RWPE2 (cell line): Measurements from ENCODE around the gene BRCA2.
A peak's percentile ranks its signal among the peaks of the same experiment; 100 is the strongest.

Experiments
- ATAC-seq: fragments of 200-7000 bp; cut with Tn5 transposase; 3 replicates; pipeline ENCODE4 v1.9.1; 2021; ENCODE audit warnings: low read depth
- DNase-seq: peaks from one replicate; pipeline ENCODE4 v3.0.0-alpha.2; 2020; ENCODE audit warnings: low spot score
- H3K27ac ChIP-seq: fragments of 450-650 bp; 2 replicates; pipeline ENCODE4 v1.5.1; 2017; ENCODE audit warnings: mild to moderate bottlenecking; ENCODE audit not compliant: poor library complexity, severe bottlenecking
- H3K27me3 ChIP-seq: fragments of 250-450 bp; sonication (Bioruptor Pico); 2 replicates; pipeline ENCODE4 v1.5.1; 2021; ENCODE audit warnings: mild to moderate bottlenecking, moderate library complexity; ENCODE audit not compliant: insufficient read depth, poor library complexity, severe bottlenecking
- H3K36me3 ChIP-seq: fragments of 250-450 bp; sonication (Bioruptor Pico); 2 replicates; pipeline ENCODE4 v1.5.1; 2020; ENCODE audit warnings: low read depth, mild to moderate bottlenecking, moderate library complexity
- H3K4me1 ChIP-seq: fragments of 250-450 bp; sonication (Bioruptor Pico); 2 replicates; pipeline ENCODE4 v1.5.1; 2021; ENCODE audit warnings: mild to moderate bottlenecking, moderate library complexity; ENCODE audit not compliant: insufficient read depth, poor library complexity, severe bottlenecking
- H3K4me3 ChIP-seq: fragments of 250-450 bp; sonication (Bioruptor Pico); 2 replicates; pipeline ENCODE4 v1.5.1; 2021; ENCODE audit warnings: mild to moderate bottlenecking, moderate library complexity; ENCODE audit not compliant: severe bottlenecking
- H3K9me3 ChIP-seq: fragments of 250-450 bp; sonication (Bioruptor Pico); 2 replicates; pipeline ENCODE4 v1.5.1; 2021; ENCODE audit warnings: mild to moderate bottlenecking, moderate library complexity; ENCODE audit not compliant: severe bottlenecking
- TF ChIP-seq, protein P1 (sequence below): fragments of 450-650 bp; IDR thresholded peaks from one replicate; pipeline ENCODE4 v1.5.1; 2017; ENCODE audit warnings: mild to moderate bottlenecking, moderate library complexity; ENCODE audit not compliant: poor library complexity, severe bottlenecking

The BRCA2 gene

GRCh38 chr13:32284927-32285632 is 30.2 kb upstream of the BRCA2 start:
- DNase-seq = no peak
- Histone ChIP-seq H3K36me3 (no peaks in the 10 kb centered on the region), H3K27me3 (no peaks in the 10 kb centered on the region), H3K9me3 (no peaks in the 10 kb centered on the region), H3K27ac (no peak overlapping the region), H3K4me1 (no peaks in the 10 kb centered on the region), H3K4me3 (no peak overlapping the region)
- TF ChIP-seq, protein P1, sequence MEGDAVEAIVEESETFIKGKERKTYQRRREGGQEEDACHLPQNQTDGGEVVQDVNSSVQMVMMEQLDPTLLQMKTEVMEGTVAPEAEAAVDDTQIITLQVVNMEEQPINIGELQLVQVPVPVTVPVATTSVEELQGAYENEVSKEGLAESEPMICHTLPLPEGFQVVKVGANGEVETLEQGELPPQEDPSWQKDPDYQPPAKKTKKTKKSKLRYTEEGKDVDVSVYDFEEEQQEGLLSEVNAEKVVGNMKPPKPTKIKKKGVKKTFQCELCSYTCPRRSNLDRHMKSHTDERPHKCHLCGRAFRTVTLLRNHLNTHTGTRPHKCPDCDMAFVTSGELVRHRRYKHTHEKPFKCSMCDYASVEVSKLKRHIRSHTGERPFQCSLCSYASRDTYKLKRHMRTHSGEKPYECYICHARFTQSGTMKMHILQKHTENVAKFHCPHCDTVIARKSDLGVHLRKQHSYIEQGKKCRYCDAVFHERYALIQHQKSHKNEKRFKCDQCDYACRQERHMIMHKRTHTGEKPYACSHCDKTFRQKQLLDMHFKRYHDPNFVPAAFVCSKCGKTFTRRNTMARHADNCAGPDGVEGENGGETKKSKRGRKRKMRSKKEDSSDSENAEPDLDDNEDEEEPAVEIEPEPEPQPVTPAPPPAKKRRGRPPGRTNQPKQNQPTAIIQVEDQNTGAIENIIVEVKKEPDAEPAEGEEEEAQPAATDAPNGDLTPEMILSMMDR = no peak
- peak; percentile 12; the same call in 1 of the 3 replicates for ATAC-seq

GRCh38 chr13:32285633-32285965 is 29.7 kb upstream of the BRCA2 start:
- Histone ChIP-seq H3K4me3 (no peak overlapping the region), H3K27me3 (no peaks in the 10 kb centered on the region), H3K36me3 (no peaks in the 10 kb centered on the region), H3K9me3 (no peaks in the 10 kb centered on the region), H3K27ac (no peak overlapping the region), H3K4me1 (no peaks in the 10 kb centered on the region)
- DNase-seq = no peak
- TF ChIP-seq, protein P1 = no peak
- ATAC-seq = no peak

DNA sequence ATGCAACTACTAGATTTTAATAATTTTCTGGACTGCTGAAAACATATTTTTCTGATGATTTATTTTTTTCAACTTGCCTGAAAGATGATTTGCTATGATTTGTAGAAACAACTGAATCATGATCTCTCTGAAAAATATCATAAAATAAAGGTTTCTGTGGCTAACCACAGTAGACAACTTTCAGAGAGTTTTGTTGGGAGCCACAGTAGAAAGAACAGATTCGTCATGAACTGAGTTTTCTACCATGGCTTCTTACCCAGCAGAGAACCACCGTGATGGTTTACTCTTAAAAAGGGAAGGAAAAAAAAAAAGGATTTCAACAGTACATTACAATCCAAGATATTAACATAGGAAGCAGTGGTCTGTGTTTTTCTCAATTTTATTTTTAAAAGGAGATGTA is 18.1 kb upstream of the BRCA2 start:
- DNase-seq = no peak
- no peaks in the 10 kb centered on the region for H3K9me3 ChIP-seq
- no peak overlapping the region for H3K27ac ChIP-seq
- H3K27me3 ChIP-seq = no peaks in the 10 kb centered on the region
- no peak overlapping the region for H3K4me3 ChIP-seq
- H3K4me1 ChIP-seq = no peaks in the 10 kb centered on the region
- TF ChIP-seq, protein P1 = no peak
- H3K36me3 ChIP-seq = no peaks in the 10 kb centered on the region
- ATAC-seq = no peak

- H3K27ac ChIP-seq = no peak overlapping the region
- H3K4me3 ChIP-seq = no peak overlapping the region
- H3K36me3 ChIP-seq = no peaks in the 10 kb centered on the region
- no peaks in the 10 kb centered on the region for H3K9me3 ChIP-seq
- DNase-seq (no peak), ATAC-seq (no peak)
- no peaks in the 10 kb centered on the region for H3K4me1 ChIP-seq
- TF ChIP-seq, protein P1 = no peak
- no peaks in the 10 kb centered on the region for H3K27me3 ChIP-seq
Observed at GRCh38 chr13:32298695-32299094, 16.6 kb upstream of the BRCA2 start.

GRCh38 chr13:32299893-32300292 is 15.4 kb upstream of the BRCA2 start:
- ATAC-seq (no peak), DNase-seq (no peak)
- Histone ChIP-seq H3K4me1 (no peaks in the 10 kb centered on the region), H3K36me3 (no peaks in the 10 kb centered on the region), H3K9me3 (no peaks in the 10 kb centered on the region), H3K27ac (no peak overlapping the region), H3K27me3 (no peaks in the 10 kb centered on the region), H3K4me3 (no peak overlapping the region)
- TF ChIP-seq, protein P1 = no peak
